NB4 (cell line): ENCODE measurements around the gene CCDC152.

Source experiments
- DNase-seq: peaks from one replicate; pipeline ENCODE4 v3.0.0; 2010; ENCODE audit warnings: low read depth
- H3K4me3 ChIP-seq: one replicate; pipeline ENCODE4 v1.5.1; 2011; ENCODE audit warnings: mild to moderate bottlenecking, low read depth, low read length, moderate library complexity
- MYC ChIP-seq: IDR thresholded peaks from 2 replicates; pipeline ENCODE4 v1.6.1; 2011; ENCODE audit warnings: low read depth, low read length
- POLR2A ChIP-seq: IDR thresholded peaks from 2 replicates; pipeline ENCODE4 v1.6.1; 2011; ENCODE audit warnings: mild to moderate bottlenecking; ENCODE audit not compliant: insufficient read length; ENCODE audit errors: extremely low read depth
- TF ChIP-seq, protein P1 (sequence below): IDR thresholded peaks from one replicate; pipeline ENCODE4 v1.5.1; 2012; ENCODE audit warnings: low read depth, low read length
- TF ChIP-seq, protein P2 (sequence below): IDR thresholded peaks from 2 replicates; pipeline ENCODE4 v1.6.1; 2011; ENCODE audit warnings: low read depth, low read length

Gene CCDC152

DNA sequence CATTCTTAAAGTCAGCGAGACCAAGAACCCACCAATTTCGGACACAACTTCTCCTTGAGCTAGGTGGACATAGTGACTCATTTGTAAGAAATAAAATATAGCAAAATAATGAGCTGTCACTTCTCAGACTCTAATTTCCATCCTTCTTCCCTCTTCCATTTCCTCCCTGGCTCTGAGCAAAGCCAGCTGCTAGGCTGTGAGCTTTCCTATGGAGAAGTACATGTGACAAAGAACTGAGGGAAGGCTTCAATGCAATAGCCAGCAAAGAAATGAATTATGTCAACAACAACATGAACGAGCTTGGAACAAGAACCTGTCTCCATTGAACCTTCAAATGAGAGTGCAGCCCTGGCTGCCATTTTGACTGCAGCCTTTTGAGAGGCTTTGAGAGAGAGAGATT, 81.0 kb downstream of the CCDC152 start:
- H3K4me3 ChIP-seq = no peak overlapping the region
- DNase-seq = no peak
- TF ChIP-seq, protein P1, sequence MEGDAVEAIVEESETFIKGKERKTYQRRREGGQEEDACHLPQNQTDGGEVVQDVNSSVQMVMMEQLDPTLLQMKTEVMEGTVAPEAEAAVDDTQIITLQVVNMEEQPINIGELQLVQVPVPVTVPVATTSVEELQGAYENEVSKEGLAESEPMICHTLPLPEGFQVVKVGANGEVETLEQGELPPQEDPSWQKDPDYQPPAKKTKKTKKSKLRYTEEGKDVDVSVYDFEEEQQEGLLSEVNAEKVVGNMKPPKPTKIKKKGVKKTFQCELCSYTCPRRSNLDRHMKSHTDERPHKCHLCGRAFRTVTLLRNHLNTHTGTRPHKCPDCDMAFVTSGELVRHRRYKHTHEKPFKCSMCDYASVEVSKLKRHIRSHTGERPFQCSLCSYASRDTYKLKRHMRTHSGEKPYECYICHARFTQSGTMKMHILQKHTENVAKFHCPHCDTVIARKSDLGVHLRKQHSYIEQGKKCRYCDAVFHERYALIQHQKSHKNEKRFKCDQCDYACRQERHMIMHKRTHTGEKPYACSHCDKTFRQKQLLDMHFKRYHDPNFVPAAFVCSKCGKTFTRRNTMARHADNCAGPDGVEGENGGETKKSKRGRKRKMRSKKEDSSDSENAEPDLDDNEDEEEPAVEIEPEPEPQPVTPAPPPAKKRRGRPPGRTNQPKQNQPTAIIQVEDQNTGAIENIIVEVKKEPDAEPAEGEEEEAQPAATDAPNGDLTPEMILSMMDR = no peak
- no peak for TF ChIP-seq MYC
- TF ChIP-seq POLR2A = no peak
- TF ChIP-seq, protein P2, sequence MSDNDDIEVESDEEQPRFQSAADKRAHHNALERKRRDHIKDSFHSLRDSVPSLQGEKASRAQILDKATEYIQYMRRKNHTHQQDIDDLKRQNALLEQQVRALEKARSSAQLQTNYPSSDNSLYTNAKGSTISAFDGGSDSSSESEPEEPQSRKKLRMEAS = no peak

DNA sequence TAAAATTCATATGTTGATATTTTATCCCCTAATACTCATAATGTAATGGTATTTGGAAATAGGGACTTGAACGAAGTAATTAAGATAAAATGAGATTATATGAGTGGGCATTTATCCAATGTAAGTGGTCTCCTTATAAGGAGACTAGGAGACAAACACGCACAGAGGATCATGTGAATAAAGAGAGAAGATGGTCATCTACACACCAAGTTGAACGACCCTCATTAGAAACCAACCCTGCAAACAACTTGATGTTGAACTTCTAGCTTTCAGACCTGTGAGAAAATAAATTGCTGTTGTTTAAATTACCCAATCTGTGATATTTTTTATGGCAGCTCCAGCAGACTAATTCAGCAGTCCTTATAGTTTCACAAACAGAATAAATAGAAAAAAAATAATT, 82.6 kb downstream of the CCDC152 start:
- TF ChIP-seq, protein P1 = no peak
- TF ChIP-seq POLR2A (no peak), MYC (no peak)
- TF ChIP-seq, protein P2 = no peak
- no peak for DNase-seq
- no peak overlapping the region for H3K4me3 ChIP-seq

DNA sequence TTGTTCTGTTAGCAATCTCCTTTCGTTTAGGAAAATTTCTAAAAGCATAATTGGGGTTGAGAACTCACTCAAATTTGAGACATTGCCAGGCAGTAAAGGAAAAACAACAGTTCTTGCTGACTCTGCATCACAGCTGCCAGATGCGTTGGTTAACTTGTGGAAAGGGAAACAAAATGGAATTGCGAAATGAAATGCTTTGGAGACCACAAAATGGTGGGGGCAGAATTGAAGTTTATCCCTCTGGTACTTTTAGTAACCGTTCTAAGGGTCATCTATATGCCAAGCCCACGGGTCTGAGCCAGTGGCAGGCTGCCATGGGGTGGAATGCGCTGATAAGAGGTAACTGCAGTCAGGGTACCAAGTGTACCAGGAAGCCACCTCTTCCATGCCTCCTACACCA, 83.7 kb downstream of the CCDC152 start:
- peak; percentile 71 for DNase-seq
- no peak overlapping the region for H3K4me3 ChIP-seq
- TF ChIP-seq MYC (no peak), POLR2A (no peak)
- TF ChIP-seq, protein P1 = no peak
- TF ChIP-seq, protein P2 = no peak

GRCh38 chr5:42840842-42841567, 84.4 kb downstream of the CCDC152 start:
- no peak overlapping the region for H3K4me3 ChIP-seq
- TF ChIP-seq POLR2A = no peak
- TF ChIP-seq MYC = 0 out of 2 replicates have a peak, but pooled peaks have one; percentile 8
- TF ChIP-seq, protein P1 = no peak
- peak; percentile 4 for DNase-seq

DNA sequence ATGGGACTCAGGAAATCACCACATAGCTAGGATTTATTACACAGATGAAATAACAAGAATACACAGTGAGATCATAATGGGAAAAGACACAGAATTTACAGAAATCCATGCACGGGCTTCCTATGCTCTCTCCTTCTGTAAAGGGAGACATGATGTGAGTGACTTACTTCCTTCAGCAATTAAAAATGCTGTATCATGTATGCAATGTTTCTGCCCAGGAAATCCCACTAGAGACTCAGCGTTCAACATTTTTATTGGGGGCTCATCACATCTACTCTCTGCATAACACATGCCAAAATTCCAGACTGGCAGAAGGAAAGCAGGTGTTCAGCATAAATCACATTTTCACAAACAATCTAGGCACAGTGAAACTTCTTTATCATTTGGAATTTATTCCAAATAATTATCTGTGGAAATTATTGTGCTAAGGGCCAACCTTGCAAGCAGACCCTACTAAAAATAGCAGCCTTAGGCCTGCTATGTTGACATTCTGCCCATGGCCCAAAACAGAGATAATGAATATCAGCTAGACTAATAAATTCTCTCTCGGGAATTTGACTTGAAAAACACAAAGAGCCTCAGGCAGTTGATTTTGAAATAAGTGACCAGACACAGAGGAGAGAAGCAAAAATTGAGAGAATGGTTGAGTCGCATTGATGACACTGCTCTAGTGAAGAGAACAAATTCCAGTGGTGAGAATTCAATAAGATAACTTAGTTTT, 86.5 kb downstream of the CCDC152 start:
- no peak overlapping the region for H3K4me3 ChIP-seq
- TF ChIP-seq POLR2A = no peak
- TF ChIP-seq MYC = no peak
- TF ChIP-seq, protein P2 = no peak
- TF ChIP-seq, protein P1 = no peak
- DNase-seq = no peak
